DND-41 (cell line): ENCODE results near the gene SLC24A3.

Experiments
- EZH2 ChIP-seq: IDR thresholded peaks from 3 replicates; pipeline ENCODE4 v1.6.1; 2012; ENCODE audit warnings: borderline replicate concordance, low read depth, mild to moderate bottlenecking, moderate library complexity, low read length, inconsistent platforms; ENCODE audit not compliant: severe bottlenecking
- TF ChIP-seq, protein P1 (sequence below): IDR thresholded peaks from 2 replicates; pipeline ENCODE4 v1.5.1; 2012; ENCODE audit warnings: borderline replicate concordance, low read length, moderate library complexity, mild to moderate bottlenecking; ENCODE audit not compliant: poor library complexity, severe bottlenecking; ENCODE audit errors: extremely low read depth

DNA sequence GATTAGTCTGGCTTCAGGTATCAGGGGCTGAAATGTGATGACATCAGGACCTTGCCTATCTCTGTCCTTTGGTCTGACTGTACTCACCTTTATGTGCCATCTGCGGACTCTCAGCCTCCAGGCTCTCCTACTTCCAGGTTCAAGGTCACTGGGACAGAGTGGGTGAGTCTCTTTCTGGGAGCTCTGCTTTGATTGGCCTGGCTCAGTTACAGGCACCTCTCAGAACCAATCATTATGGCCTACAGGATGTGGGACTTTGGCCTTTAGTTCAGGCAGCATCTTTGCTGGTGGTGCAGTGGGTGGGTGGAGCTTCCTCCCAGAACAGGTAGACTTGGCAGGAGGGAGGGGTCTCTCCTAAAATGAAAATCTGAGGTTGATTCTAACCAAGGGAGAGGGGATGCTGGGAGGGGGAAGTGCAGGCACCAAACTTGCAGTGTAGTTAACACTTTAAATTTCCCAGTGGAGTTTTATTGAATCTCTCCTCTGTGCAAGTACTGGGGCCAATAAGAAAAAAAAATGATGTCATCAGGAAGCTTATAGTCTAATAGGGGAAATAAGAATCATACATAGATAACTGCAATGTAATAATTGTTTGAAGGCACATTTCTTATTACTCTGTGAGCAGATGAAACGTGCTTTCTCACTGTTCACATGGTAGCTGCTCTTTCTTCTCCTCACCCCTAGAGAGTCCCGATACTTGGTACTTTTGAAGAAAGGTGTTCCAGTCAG, 53.4 kb downstream of the SLC24A3 start:
- TF ChIP-seq, protein P1, sequence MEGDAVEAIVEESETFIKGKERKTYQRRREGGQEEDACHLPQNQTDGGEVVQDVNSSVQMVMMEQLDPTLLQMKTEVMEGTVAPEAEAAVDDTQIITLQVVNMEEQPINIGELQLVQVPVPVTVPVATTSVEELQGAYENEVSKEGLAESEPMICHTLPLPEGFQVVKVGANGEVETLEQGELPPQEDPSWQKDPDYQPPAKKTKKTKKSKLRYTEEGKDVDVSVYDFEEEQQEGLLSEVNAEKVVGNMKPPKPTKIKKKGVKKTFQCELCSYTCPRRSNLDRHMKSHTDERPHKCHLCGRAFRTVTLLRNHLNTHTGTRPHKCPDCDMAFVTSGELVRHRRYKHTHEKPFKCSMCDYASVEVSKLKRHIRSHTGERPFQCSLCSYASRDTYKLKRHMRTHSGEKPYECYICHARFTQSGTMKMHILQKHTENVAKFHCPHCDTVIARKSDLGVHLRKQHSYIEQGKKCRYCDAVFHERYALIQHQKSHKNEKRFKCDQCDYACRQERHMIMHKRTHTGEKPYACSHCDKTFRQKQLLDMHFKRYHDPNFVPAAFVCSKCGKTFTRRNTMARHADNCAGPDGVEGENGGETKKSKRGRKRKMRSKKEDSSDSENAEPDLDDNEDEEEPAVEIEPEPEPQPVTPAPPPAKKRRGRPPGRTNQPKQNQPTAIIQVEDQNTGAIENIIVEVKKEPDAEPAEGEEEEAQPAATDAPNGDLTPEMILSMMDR = no peak
- TF ChIP-seq EZH2 = no peak
